IPS-18c (cell line): ENCODE measurements around the gene SLC16A8.

Experiments used
- H3K4me3 ChIP-seq: 2 replicates; pipeline ENCODE4 v1.7.0; 2013; ENCODE audit warnings: low read depth, mild to moderate bottlenecking, low read length, moderate library complexity; ENCODE audit not compliant: insufficient read depth
- H3K9me3 ChIP-seq: one replicate; pipeline ENCODE4 v1.6.1; 2013; ENCODE audit warnings: mild to moderate bottlenecking, low read length, moderate library complexity; ENCODE audit not compliant: control insufficient read depth, insufficient read depth

The SLC16A8 gene

DNA sequence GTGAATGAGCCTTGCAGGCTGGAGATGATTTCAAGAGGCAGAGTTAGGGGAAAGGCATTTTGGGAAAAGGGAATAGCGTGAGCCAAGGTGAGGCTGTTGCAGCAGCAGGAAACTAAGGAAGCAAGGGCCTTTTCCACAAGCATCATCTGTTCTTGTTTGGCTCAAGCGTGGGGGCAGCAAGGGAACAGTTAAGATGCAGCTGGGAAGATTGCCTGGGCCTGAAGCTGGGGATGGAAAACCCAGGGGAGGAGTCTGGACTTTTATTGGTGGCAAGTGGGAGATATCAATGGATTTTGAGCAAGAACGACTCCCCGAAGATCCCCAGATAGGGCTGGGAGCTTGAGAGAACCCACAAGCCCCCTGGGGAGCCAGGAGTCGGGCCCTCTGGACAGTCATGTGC lies 54.1 kb downstream of the SLC16A8 start:
- H3K9me3 ChIP-seq = peaks cover 2% of the 10 kb centered on the region

DNA sequence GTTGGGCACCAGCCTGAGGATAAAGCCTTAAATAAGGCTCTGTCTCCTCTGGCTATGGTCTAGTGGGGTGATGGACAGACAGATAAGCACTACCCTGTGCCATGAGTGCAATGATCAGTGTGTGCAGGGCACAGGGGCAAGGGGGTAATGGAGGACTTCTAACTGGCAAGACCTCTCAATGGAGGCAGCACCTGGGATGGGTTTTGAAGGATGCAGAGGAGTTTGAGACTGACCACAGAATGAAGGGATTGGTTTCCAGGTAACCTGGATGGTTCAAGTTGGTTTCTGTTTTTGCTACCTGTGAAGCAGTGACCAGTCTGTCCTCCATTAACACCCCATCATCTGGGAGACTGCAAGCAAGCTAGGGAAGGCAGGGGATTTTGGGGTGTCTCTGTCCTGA lies 54.6 kb downstream of the SLC16A8 start:
- peaks cover 2% of the 10 kb centered on the region for H3K9me3 ChIP-seq
- H3K4me3 ChIP-seq = no peak overlapping the region

More for the DNA sequence above, 54.1 kb downstream of the SLC16A8 start:
- no peak overlapping the region for H3K4me3 ChIP-seq

DNA sequence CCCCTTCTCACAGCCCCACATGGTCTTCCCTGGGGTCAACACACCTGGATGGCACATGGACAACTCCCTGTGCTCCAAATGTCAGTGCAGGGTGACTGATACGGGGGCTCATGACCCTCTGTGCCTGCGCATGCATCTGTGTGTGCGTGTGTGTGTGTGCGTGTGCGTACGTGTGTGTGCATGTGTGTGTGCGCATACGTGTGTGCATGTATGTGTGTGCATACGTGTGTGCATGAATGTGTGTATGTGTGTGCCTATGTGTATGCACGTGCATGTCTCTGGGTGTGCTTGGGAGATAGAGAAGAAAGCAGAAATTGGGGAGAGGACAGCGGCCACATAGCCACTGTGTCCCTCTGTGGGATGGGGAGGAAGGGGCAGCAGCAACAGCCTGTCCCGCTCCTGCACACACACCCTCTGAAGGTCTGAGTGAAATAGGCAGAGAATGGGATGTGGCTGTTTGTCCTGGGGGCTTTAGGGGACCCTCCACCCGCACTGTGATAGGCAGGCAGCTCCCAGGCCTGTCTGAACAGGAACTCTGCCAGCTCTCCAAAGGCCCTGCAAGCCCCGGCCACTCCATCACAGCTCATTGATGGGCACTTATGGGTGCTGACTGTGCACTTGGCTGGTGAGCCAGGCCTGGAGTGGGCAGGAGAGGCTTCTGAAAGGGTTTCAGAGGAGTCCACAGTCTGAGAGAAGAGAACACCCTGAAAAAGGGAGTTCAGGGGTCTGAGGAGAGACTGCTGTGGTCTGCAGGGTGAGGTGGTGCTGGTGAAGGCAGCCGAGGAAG lies 55.4 kb downstream of the SLC16A8 start:
- H3K4me3 ChIP-seq = no peak overlapping the region
- H3K9me3 ChIP-seq = peaks cover 2% of the 10 kb centered on the region
